Uterus (tissue), 4 donors: Measurements from ENCODE around the gene TLK2. TPM values are rescaled to one million over a fixed set of nuclear protein-coding genes. Genes with fewer than 3 reads are reported as not detected.

Source experiments
- DNase-seq, 2 donors: peaks; one replicate each; pipeline ENCODE4 v3.0.0-alpha.2; 2019 to 2020
- H3K27ac ChIP-seq, 2 donors: fragments of 200-600 bp; sonication (generic); 1 replicate in 1 of 2; 2 replicates in 1 of 2; pipeline ENCODE4 v1.5.1; 2016 to 2018
- H3K27me3 ChIP-seq, 2 donors: fragments of 200-600 bp; sonication (generic); one replicate each; pipeline ENCODE4 v1.5.1; 2018 to 2019; ENCODE audit warnings: control low read depth in 1 of 2
- H3K36me3 ChIP-seq, 2 donors: fragments of 200-600 bp; sonication (generic); one replicate each; pipeline ENCODE4 v1.5.1; 2019; ENCODE audit warnings: control low read depth in 1 of 2
- H3K4me1 ChIP-seq, 2 donors: fragments of 200-600 bp; sonication (generic); one replicate each; pipeline ENCODE4 v1.5.1; 2018 to 2019; ENCODE audit warnings: control low read depth in 1 of 2
- H3K4me3 ChIP-seq, 2 donors: fragments of 200-600 bp; sonication (generic); 1 replicate in 1 of 2; 2 replicates in 1 of 2; pipeline ENCODE4 v1.5.1; 2018 to 2019; ENCODE audit warnings: mild to moderate bottlenecking in 1 of 2
- H3K9me3 ChIP-seq, 2 donors: fragments of 200-600 bp; sonication (generic); one replicate each; pipeline ENCODE4 v1.5.1; 2019; ENCODE audit warnings: control low read depth in 1 of 2
- CTCF ChIP-seq, 4 experiments: fragments of 200-600 bp in 2 of 4; fragments of 450-650 bp in 2 of 4; sonication (generic) in 2 of 4; IDR thresholded peaks; one replicate each; pipeline ENCODE4 v1.5.1; 2016 to 2019; ENCODE audit warnings: antibody characterized with exemption in 4 of 4, mild to moderate bottlenecking in 2 of 4, moderate library complexity in 1 of 4
- POLR2A ChIP-seq, 2 donors: fragments of 450-650 bp; IDR thresholded peaks; one replicate each; pipeline ENCODE4 v1.6.1; 2016; ENCODE audit warnings: antibody characterized with exemption in 2 of 2, mild to moderate bottlenecking in 1 of 2, moderate library complexity in 1 of 2
- intact Hi-C: fragments of 100-400 bp; cut with DNase I; formaldehyde crosslinking; loops from one replicate; pipeline ENCODE4 v1.15.1; 2023; ENCODE audit warnings: low total_unique reads
- total RNA-seq, 4 donors: library from RNA; depleted of rRNA in 3 of 4; stranded (reverse); fragments of >200 nt in 3 of 4; gene quantifications; one replicate each; pipeline versions ENCODE4 v1.1.0 to v1.2.4, GENCODE V29; 2014 to 2023
- donor health status: DM: yes; HTN: yes; CAD: no.

The TLK2 gene
- total RNA-seq, 4 donors from 2014 or later: 13.6 to 120 (median 50.0) TPM

- no peaks in the 10 kb centered on the region for H3K36me3 ChIP-seq
- intact Hi-C loops: no loop called here
- DNase-seq: no peak
- H3K27me3 ChIP-seq: no peaks in the 10 kb centered on the region
- no peaks in the 10 kb centered on the region for H3K9me3 ChIP-seq
- no peak overlapping the region for H3K27ac ChIP-seq
- H3K4me1 ChIP-seq: no peaks in the 10 kb centered on the region
- H3K4me3 ChIP-seq: no peak overlapping the region
- TF ChIP-seq CTCF (IDR thresholded peaks at IDR 0.05) (no peak), POLR2A (IDR thresholded peaks at IDR 0.05) (no peak)
Observed at GRCh38 chr17:62614142-62614541, 135.5 kb downstream of the TLK2 start.

- Histone ChIP-seq H3K36me3 (no peaks in the 10 kb centered on the region), H3K27me3 (no peaks in the 10 kb centered on the region), H3K4me3 (no peak overlapping the region), H3K4me1 (no peaks in the 10 kb centered on the region), H3K9me3 (no peaks in the 10 kb centered on the region), H3K27ac (no peak overlapping the region)
- intact Hi-C loops: no loop called here
- TF ChIP-seq POLR2A (IDR thresholded peaks at IDR 0.05) (no peak), CTCF (IDR thresholded peaks at IDR 0.05) (no peak)
- no peak for DNase-seq
Observed at GRCh38 chr17:62615503-62615902, 136.9 kb downstream of the TLK2 start.

GRCh38 chr17:62616993-62617893, 138.6 kb downstream of the TLK2 start:
- Histone ChIP-seq H3K27me3 (no peaks in the 10 kb centered on the region), H3K36me3 (no peaks in the 10 kb centered on the region), H3K4me3 (no peak overlapping the region), H3K27ac (no peak overlapping the region), H3K9me3 (no peaks in the 10 kb centered on the region), H3K4me1 (no peaks in the 10 kb centered on the region)
- no peak for DNase-seq
- intact Hi-C loops: no loop called here
- TF ChIP-seq CTCF (IDR thresholded peaks at IDR 0.05) (no peak), POLR2A (IDR thresholded peaks at IDR 0.05) (no peak)

GRCh38 chr17:62617894-62618472, 139.4 kb downstream of the TLK2 start:
- TF ChIP-seq CTCF (IDR thresholded peaks at IDR 0.05) (no peak), POLR2A (IDR thresholded peaks at IDR 0.05) (no peak)
- Histone ChIP-seq H3K4me1 (no peaks in the 10 kb centered on the region), H3K4me3 (no peak overlapping the region), H3K27me3 (no peaks in the 10 kb centered on the region), H3K9me3 (no peaks in the 10 kb centered on the region), H3K36me3 (no peaks in the 10 kb centered on the region), H3K27ac (no peak overlapping the region)
- intact Hi-C loops: no loop called here
- no peak for DNase-seq
